GM21360 (cell line): ENCODE data around the gene PHKB.
"Not testable (repeated sequence)": the region's sequence is repeated elsewhere in the genome, so short reads cannot be mapped to it uniquely, and the experiment has no call there.

Source experiments
- ATAC-seq: cut with Tn5 transposase; IDR thresholded peaks from one replicate; pipeline ENCODE4 v1.9.1; 2021; ENCODE audit warnings: mild to moderate bottlenecking, moderate library complexity; ENCODE audit not compliant: unreplicated experiment

The PHKB gene

DNA sequence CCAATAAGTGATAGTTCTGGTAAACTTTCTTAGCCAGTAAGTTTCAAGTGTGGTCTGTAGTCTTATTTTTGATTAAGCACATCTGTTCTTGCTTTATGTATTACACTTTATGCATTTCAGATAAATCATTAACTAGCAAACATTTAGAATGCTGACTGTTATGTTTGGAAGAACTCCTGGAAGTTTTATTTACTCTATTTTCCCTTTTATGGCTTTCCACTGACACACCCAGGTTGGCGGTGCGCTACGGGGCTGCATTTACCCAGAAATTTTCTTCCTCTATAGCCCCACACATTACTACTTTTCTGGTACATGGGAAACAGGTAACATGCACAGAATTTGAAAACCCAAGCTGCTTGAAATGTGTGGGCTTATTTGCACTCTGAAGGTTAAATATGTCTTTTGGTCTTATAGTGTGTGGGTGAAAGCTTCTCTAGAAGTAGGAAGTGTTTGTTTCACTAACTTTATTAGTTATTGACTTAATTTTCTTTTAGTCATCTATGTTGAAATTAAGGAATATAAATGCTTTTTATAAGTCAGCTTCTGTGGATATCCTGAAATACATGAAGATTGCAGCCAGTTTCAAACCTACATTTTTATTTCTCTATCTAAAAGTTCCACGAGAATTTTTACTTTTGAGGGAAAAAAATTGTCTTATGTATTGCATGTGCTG, 203.7 kb downstream of the PHKB start:
- no peak for ATAC-seq

DNA sequence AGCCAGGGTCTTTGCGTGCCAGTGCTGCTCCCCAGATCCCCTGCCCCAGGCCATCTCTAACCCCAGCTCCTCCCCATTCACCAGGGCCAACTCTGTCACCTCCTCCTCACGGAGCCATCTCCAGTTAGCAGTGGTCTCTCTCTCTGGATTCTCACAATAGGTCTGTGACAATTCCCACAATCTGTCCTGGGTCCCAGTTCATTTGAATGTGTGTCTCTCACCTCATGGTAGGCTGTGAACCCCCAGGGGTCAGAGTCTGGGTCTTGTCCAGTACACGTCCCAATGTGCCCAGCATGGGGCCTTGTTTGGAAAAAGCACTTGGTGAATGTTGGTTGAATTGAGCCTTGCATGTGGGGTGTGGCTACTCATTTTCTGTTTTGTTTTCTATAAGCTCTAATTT, 205.3 kb downstream of the PHKB start:
- ATAC-seq, result no peak

DNA sequence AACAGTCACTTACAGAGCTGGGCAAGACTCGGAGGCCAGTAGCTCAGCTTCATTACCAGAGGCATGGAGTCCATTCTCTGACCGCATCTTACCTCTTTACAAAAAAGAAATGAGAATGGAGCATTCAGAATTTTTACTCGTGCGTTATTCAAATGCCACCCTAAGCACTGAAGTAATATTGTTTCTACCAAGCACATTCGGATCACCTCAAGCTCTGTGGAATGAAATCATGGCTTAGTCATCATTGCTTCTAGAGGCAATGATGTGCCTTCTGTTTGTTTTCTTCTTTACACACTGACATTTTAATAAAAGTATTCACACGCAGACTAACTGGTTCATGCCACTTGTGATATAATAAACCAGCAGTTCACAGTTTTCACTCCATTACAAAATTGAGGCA, 206.8 kb downstream of the PHKB start:
- ATAC-seq, result no peak

DNA sequence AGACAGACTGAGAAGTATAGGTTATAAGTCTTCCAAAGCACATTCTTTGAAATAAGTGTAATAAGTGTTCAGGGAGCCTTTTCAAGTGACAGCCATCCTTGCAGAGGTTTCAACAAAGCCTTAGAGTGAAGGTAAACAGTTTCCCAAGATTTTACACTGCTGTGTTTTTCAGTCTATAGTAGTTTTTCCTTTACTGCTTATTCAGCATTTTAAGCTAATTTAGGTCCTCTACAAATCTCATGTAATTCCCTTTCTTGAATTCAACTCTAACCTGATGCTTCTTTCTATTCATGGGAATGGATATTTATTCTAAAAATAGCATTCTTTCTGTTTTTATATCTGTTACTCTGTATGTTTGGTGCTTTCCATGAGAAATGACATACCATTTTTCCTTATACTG, 211.3 kb downstream of the PHKB start:
- no peak for ATAC-seq

DNA sequence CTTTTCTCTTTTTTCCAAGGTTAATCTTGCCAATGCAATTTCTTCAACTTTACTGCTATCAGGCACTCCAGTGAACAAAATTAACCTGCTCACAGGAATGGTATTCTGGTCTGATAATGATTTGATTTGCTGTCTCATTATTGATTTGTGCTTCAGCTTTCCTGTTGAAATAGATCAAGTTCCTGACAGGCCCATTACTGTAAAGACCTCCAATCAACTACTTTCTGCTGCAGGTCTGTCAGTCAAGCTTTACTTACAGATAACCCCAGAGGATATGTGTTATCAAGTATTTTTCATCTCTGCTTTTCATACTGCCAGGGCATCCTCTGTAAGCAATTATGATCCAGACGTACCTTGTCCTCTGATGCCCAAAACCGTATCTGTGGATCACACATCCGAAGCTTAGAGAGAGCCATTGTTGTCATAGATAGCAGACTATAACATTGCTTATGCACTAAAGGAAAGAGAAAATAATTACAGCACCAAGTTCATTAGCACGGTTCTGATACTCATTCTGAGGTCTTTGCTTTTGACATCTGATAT, 215.6 kb downstream of the PHKB start:
- ATAC-seq, result no peak

DNA sequence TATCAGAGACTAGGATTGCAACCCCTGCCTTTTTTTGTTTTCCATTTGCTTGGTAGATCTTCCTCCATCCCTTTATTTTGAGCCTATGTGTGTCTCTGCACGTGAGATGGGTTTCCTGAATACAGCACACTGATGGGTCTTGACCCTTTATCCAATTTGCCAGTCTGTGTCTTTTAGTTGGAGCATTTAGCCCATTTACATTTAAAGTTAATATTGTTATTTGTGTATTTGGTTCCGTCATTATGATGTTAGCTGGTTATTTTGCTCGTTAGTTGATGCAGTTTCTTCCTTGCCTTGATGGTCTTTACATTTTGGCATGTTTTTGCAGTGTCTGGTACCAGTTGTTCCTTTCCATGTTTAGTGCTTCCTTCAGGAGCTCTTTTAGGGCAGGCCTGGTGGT, 220.4 kb downstream of the PHKB start:
- not testable (repeated sequence) for ATAC-seq

DNA sequence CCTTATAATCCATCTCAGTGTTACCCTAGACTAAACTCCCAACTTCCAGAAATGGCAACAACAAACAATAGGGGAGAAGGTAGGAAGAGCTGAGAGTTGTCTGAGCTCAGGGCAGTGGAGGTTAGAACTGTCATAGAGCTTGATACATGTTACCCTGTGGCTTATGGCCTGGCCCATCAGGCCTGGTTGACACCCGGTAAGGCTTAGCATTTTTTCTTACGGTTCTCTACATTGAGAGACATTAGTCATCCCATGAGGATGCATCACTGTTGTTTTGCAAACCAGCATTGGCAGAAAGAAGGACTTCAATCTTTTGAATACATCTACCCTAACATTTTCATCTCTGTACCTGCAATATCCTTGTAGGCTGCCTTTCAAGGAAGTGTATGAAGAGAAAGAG, 226.6 kb downstream of the PHKB start:
- ATAC-seq, result no peak

DNA sequence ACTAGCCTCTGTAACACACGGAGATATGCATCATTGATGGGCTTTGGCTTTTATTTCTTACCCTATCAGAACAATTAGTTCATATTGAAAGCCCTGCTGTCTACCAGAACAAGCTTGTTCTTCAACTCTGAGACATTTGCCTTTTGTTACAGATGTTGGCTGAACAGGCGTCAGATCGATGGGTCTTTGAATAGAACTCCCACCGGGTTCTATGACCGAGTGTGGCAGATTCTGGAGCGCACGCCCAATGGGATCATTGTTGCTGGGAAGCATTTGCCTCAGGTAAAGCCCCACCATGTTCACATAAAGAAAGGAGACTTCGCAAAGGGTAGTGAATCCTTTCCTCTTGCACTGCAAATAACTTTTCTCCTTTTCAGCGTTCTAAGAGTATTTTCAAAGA, 232.1 kb downstream of the PHKB start:
- no peak for ATAC-seq

DNA sequence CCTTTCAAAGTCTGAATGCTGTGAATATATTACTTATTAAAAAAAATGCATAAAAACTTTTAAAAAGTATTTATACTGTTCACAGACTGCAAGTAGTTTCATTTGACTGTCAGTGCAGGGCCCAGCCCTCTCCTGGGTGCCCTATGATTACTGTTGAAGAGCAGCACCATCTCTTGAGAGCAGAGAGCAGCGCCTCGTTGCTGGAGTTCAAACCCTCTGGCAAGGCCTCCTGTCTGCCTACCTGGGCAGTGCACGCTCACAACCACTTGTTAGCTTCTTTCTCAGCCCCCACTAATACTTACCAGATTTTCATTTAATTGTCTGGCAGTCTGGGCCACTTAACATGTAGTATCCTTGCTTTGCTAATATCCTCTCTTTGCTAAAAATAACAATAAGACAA, 233.4 kb downstream of the PHKB start:
- ATAC-seq, result no peak

DNA sequence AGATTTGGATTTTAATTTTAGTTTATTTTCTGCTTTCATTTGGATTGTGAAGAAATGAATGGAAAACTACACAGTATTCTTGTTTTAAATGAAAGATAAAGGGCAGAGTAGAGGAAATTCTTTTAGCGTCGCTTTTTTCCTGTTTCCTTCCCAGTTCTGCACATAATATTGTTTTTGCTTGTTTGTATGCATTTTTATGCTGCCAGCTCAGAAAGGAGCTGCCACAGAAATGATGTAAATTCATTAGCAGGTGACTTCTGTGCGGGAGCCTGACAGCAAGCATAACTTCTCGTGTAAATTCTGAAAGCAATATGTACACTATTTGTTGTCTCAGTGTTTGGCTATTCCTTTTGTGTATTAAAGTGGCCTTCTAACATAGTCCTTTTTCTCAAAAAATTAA, 234.6 kb downstream of the PHKB start:
- ATAC-seq, result no peak

DNA sequence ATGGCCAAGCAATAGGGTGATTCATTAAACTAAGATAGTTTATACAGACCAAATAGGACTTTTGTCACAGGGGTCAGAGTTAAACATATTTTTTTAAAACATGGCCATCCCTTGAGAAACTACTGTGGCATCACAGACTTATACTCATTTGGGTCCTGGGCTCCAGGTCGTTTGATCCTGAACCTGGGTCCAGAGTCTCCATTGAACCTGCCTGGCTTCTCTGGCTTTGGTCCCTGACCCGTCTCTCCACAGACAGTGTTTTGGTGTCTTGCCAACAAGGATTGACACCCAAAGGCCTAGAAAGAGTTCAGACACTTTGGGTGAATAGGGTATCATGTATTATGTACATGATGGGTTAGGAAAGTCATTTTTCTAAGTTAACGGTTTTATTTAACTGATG, 236.7 kb downstream of the PHKB start:
- no peak for ATAC-seq

DNA sequence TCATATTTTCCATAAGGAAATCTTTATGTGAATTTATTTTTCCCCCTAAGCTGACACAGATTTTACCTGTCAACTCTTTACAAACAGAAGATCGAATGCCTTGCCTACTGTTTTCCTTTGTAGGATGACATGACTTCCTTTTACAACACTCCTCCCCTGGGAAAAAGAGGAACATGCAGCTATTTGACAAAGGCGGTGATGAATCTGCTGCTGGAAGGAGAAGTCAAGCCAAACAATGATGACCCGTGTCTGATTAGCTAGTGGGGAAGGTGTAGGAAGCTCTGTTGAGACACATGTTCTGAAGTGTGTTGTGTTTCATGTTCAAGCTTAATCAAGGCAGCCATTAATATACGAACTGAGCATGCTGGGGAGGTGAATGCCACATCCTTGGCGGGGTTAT, 238.0 kb downstream of the PHKB start:
- no peak for ATAC-seq

DNA sequence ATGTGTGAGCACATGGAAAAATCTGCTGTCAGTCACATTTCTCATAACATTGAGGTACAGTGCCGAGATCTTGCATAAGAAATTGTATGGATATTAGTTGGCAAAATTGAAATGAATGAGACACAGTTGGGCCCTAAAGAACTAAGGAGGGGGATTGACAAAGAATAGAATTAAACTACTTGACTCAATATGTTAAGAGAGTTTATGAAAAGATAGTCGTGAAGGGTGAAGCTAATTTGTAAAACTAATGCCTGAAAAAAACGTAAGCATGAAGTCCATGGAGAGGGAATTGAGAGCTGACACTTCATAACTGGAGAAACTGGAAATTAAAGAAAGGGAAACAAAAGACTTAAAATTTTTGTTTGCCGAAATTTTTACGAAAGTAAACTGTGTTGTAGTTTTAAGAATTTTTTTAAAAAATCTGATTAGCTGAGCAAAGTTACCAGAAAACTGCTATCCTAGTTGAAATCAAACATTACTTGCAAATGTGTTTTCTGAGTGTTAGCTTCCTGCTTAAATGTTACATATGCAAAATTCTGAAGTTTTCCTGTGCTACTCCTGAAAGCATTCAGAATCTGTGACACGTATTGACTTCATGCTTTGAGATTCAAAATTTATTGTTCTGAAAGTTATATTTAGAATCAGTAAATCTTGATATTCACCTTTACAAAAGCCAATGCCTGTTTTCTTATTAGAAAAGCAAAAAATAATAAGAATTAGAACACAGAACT, 239.9 kb downstream of the PHKB start:
- no peak for ATAC-seq

DNA sequence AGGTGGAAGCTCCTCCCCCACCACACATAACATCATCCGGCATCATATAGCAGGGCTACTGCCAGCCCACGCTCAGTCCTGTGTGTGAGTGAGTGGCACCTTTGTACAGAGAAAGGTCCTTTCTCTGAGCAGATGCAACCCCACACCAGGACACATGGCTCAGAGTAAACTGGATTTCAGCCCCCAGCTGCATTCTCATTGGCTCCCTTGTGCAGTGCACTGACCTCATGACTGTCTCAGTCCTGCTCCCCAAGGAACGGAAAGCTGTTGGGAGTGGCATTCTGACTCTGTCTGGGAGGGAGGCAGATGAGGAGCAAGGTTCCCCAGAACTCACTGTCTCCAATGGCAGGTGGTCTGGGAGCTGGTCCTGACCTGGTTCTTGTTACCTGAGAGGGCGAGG, 244.1 kb downstream of the PHKB start:
- no peak for ATAC-seq

DNA sequence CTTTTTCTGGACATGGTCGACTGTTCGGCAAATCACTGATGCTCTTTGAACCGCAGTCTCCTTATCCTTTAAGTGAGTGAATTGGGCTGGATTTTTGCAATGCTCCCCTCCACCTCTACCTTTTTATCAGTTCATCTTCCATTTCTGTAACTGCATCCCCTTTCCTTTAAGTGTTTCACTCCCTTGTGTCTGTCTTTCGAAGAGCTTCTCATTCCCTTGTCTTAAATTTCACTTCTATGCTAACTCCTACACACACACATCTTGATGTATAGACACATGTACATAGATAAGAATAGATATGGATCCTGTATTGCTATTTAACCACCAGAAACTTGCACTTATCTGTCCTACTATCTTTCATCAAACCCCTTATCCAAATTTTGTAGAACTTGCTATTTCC, 250.7 kb downstream of the PHKB start:
- ATAC-seq, result no peak

DNA sequence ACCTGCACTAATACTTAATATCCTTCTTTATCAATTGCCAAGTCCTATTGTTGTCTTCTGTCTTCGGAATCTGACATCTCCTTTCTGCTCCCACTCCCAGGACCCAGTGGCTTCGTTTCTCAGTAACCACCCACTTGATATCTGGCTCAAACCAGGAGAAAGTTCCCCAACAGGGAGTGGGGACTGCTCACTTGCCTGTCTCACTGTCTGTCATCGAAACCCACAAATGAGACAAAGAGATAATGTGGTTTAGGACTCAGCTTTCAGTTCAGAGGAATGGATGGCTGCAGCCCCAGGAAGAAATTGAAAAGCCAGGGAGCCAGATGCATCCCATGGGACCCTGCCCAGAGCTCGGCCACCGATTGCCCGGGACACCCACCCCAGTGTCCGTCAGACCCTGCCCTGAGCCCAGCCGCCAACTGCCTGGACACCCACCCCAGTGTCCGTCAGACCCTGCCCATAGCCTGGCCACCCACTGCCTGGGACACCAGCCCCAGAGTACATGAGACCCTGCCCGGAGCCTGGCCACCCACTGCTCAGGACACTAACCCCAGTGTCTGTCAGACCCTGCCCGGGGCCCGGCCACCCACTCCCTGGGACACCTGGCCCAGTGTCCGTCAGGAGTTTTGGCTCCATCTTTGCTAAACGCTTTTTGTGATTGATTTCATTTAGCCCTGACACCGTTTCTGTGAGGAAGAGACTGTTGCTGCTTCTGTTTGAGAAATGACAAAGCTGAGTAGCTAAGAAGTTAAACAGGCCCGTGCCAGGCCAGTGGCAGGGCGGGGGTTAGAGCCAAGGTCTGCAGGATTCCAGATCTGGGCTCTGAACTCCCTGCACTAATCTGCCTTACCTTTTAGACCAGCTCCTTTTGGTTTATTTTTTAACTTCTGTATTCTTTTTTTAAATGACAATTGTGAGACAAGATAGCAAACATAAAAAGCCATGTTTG, 251.4 kb downstream of the PHKB start:
- ATAC-seq, result no peak

DNA sequence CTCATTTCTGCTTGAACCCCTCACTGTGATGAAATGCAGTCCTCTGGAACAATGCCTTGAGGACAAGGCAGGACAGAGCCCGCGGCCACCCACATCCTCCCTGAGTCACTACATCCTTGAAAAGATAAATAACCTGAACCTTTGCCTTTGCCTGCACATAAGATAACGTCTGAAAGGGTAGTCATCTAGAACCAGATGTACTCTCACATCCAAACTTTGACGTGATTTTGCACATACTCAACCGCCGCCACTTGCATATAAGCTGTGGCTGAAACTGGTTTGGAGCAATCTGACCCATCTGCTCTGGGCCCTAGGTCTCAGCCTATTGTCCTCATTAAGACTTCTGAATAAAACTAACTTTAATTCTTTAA, 252.1 kb downstream of the PHKB start:
- ATAC-seq, result no peak

DNA sequence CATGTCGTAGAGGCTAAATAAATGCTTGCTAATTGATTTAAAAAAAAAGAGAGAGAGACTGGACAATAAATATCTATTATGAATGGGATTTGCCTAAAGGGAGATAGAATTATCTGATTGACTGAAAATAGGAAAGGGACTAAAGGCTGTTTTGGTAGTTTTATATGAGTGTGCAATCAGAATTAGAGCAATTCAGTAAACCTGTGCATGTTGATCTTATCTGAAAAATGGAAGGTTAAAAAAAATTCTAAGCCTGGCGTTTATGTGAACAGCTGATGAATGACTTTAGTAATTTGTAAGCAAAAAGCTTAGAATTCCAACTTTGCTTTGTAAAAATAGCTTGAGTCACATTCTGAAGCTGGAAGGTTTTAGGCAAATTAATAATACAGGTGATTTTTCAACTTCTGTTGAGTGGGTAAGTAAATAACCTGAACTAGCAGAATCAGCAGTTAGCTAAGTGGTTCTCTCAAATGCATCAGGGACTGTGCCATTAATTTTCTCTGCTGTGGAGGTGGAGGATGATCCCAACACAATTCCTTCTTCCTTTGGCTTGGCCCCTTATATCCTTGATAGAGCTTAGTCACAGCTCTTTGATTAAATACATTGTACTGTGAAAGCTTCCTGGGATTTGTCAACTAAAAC, 254.4 kb downstream of the PHKB start:
- no peak for ATAC-seq

DNA sequence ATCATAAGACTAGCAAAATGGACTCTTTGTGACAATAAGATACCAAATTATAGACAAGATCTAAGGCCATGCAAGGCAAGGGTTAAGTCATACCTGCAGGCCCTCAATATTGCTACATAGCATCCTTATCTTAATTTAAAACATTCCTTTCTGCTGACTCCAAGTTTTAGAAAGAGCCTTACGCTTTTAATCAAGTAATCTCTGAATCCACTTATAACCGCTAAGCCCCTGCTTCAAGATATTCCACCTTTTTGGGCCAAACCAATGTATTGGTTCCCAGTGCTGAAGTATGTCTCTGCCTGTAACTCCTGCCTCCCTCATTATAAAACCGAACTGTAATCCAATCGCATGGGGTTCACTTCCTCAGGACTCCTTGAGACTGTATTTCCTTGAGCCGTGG, 255.4 kb downstream of the PHKB start:
- ATAC-seq, result no peak

DNA sequence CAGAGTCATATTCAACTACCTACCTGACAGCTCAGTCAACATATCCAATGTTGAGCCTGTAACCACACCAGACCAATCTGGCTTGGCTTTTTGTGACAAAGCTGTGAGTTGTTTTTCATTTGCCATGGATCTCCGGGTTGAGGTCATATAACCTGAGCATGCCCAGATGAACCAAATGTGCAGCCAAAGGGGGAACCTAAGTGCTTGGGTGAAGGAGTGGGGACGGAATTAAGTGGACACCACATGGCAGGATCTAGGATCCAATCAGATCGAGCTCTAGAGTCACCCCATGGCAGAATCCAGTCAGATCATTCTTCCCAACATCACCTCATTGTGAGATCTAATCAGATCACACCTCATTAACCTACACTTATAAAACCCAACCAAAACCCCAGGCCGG, 258.6 kb downstream of the PHKB start:
- no peak for ATAC-seq

DNA sequence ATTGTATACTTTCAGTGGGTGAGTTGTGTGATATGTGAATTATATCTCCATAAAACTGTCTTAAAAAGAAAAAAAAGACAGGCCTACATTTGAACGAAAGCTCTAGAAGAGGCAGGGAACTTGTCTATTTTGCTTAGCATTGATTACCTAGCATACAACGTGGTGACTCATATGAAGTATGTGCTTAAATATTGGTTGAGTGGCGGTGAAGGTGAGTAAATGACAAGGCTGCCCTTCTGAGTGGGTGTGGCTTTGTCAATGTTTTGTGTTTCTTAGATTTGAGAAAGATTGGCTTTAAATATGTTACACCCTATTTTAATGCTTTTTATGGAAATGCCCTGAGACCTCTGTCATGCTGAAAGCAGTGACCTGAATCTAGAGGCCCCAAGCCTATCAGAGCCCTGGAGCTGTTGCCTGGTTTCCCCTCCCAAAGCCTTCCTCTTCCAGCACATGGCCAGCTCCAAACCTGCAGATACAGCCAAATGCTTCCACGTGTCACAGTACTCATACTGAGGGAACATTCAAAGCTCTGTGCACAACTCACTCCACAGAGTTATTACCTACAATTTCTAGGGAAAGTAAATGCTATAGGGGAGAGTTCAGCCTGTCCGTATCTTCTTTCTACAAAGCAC, 260.0 kb downstream of the PHKB start:
- ATAC-seq, result no peak
